ENCODE data around the gene PPM1K. TPM values are rescaled to one million over a fixed set of nuclear protein-coding genes. Genes with fewer than 3 reads are reported as not detected.

PPM1K gene
- total RNA-seq, 1 experiment from 2014 or later: 3.0 TPM

- H3K27me3 ChIP-seq (ENCODE audit: low read length): no peaks in the 10 kb centered on the region
- no peak overlapping the region for H3K9ac ChIP-seq (ENCODE audit: low read length)
- no peak for ATAC-seq
- H4K20me1 ChIP-seq (ENCODE audit: low read length): no peaks in the 10 kb centered on the region
- no peak overlapping the region for H2AFZ ChIP-seq (ENCODE audit: low read length)
- H3K36me3 ChIP-seq (ENCODE audit: low read depth, low read length): no peaks in the 10 kb centered on the region
- DNase-seq: no peak
- H3K4me1 ChIP-seq (ENCODE audit: insufficient read depth, low read length): no peaks in the 10 kb centered on the region
- no TSS peak for BruUV-seq (replicated peaks)
- no peak overlapping the region for H3K4me3 ChIP-seq (ENCODE audit: low read length)
- intact Hi-C loops (cut with micrococcal nuclease): no loop called here
- no peaks in the 10 kb centered on the region for H3K9me2 ChIP-seq (replicated peaks; ENCODE audit: low read length)
- TF ChIP-seq EZH2 (IDR thresholded peaks at IDR 0.05; ENCODE audit: low read length, unreplicated experiment) (no peak), CTCF (conservative IDR thresholded peaks at IDR 0.05; ENCODE audit: low read depth, low read length) (no peak), EZH2phosphoT487 (IDR thresholded peaks at IDR 0.05; ENCODE audit: borderline replicate concordance, low read length) (no peak)
- H3K79me2 ChIP-seq (ENCODE audit: low read length): no peaks in the 10 kb centered on the region
- CTCF ChIA-PET: no interaction called here
- H3F3A ChIP-seq (ENCODE audit: low read length, unreplicated experiment): no peaks in the 10 kb centered on the region
- no peaks in the 10 kb centered on the region for H3K9me3 ChIP-seq (ENCODE audit: low read length)
- no peak overlapping the region for H3K4me2 ChIP-seq (ENCODE audit: low read length)
- POLR2A ChIA-PET (ENCODE audit: unreplicated experiment): no interaction called here
- no peak overlapping the region for H3K27ac ChIP-seq (ENCODE audit: low read length)
Measured at GRCh38 chr4:88225232-88226105, 58.9 kb downstream of the PPM1K start.

- H3K79me2 ChIP-seq (ENCODE audit: low read length): no peaks in the 10 kb centered on the region
- ChIA-PET CTCF (no interaction called here), POLR2A (ENCODE audit: unreplicated experiment) (no interaction called here)
- intact Hi-C loops (cut with micrococcal nuclease): no loop called here
- TF ChIP-seq EZH2phosphoT487 (IDR thresholded peaks at IDR 0.05; ENCODE audit: borderline replicate concordance, low read length): no peak
- no peak for TF ChIP-seq CTCF (conservative IDR thresholded peaks at IDR 0.05; ENCODE audit: low read depth, low read length)
- no peak for TF ChIP-seq EZH2 (IDR thresholded peaks at IDR 0.05; ENCODE audit: low read length, unreplicated experiment)
- H3K4me1 ChIP-seq (ENCODE audit: insufficient read depth, low read length): no peaks in the 10 kb centered on the region; the same call in 1 of the 2 replicates
- no peak overlapping the region for H3K4me3 ChIP-seq (ENCODE audit: low read length)
- no peaks in the 10 kb centered on the region for H3K9me2 ChIP-seq (replicated peaks; ENCODE audit: low read length)
- H3K27me3 ChIP-seq (ENCODE audit: low read length): no peaks in the 10 kb centered on the region
- BruUV-seq (replicated peaks): no TSS peak
- H3K4me2 ChIP-seq (ENCODE audit: low read length): no peak overlapping the region
- no peak for ATAC-seq
- DNase-seq: no peak
- H3K27ac ChIP-seq (ENCODE audit: low read length): no peak overlapping the region
- H3F3A ChIP-seq (ENCODE audit: low read length, unreplicated experiment): no peaks in the 10 kb centered on the region
- no peak overlapping the region for H3K9ac ChIP-seq (ENCODE audit: low read length)
- H4K20me1 ChIP-seq (ENCODE audit: low read length): no peaks in the 10 kb centered on the region
- H3K9me3 ChIP-seq (ENCODE audit: low read length): no peaks in the 10 kb centered on the region
- no peak overlapping the region for H2AFZ ChIP-seq (ENCODE audit: low read length)
- no peaks in the 10 kb centered on the region for H3K36me3 ChIP-seq (ENCODE audit: low read depth, low read length)
Measured at GRCh38 chr4:88223516-88223915, 60.8 kb downstream of the PPM1K start.

GRCh38 chr4:88219099-88219498 is 65.3 kb downstream of the PPM1K start:
- intact Hi-C loops (cut with micrococcal nuclease): loop anchor here (1.0 to 2.0 kb wide), 4 partner anchors 65 to 296 kb away; partner anchors contain the start of gene PPM1K
- POLR2A ChIA-PET (ENCODE audit: unreplicated experiment): no interaction called here
- peak; percentile 69 for ATAC-seq
- TF ChIP-seq EZH2phosphoT487 (IDR thresholded peaks at IDR 0.05; ENCODE audit: borderline replicate concordance, low read length) (no peak), EZH2 (IDR thresholded peaks at IDR 0.05; ENCODE audit: low read length, unreplicated experiment) (no peak), CTCF (conservative IDR thresholded peaks at IDR 0.05; ENCODE audit: low read depth, low read length) (peak; percentile 73)
- no peaks in the 10 kb centered on the region for H3K79me2 ChIP-seq (ENCODE audit: low read length)
- H3K4me1 ChIP-seq (ENCODE audit: insufficient read depth, low read length): no peaks in the 10 kb centered on the region; the same call in 1 of the 2 replicates
- H3K27me3 ChIP-seq (ENCODE audit: low read length): no peaks in the 10 kb centered on the region
- no peaks in the 10 kb centered on the region for H3K9me3 ChIP-seq (ENCODE audit: low read length)
- H3K27ac ChIP-seq (ENCODE audit: low read length): no peak overlapping the region
- H3F3A ChIP-seq (ENCODE audit: low read length, unreplicated experiment): no peaks in the 10 kb centered on the region
- H3K36me3 ChIP-seq (ENCODE audit: low read depth, low read length): no peaks in the 10 kb centered on the region
- H3K9ac ChIP-seq (ENCODE audit: low read length): no peak overlapping the region
- H2AFZ ChIP-seq (ENCODE audit: low read length): no peak overlapping the region
- H4K20me1 ChIP-seq (ENCODE audit: low read length): no peaks in the 10 kb centered on the region
- H3K4me2 ChIP-seq (ENCODE audit: low read length): no peak overlapping the region; the same call in 1 of the 2 replicates
- no TSS peak for BruUV-seq (replicated peaks)
- CTCF ChIA-PET: interaction anchor here (0.6 to 1.0 kb wide), 6 partner anchors 100 to 296 kb away, joined by 3 to 35 read pairs (median 5); partner anchors contain the start of genes HERC5 and HERC6
- no peak overlapping the region for H3K4me3 ChIP-seq (ENCODE audit: low read length)
- peak; percentile 57 for DNase-seq
- H3K9me2 ChIP-seq (replicated peaks; ENCODE audit: low read length): no peaks in the 10 kb centered on the region

Measured in PC-3 (cell line).